HL-60/S4 treated with retinoic acid at 250 ng/mL for 4 days and 3 days (cell line): Measurements from ENCODE around the gene CLCNKA.
"Not testable (repeated sequence)": the region's sequence is repeated elsewhere in the genome, so short reads cannot be mapped to it uniquely, and the experiment has no call there.

ENCODE experiments used
- in situ Hi-C: fragments of 300-500 bp; cut with MboI; formaldehyde crosslinking; loops from 2 replicates; pipeline ENCODE4 v1.7.0; 2022; ENCODE audit warnings: low sequenced_read_pairs

CLCNKA gene

GRCh38 chr1:16039871-16040270 lies 18.0 kb downstream of the CLCNKA start:
- in situ Hi-C loops: not testable (repeated sequence)

- in situ Hi-C loops: no loop called here
Observed at GRCh38 chr1:16041200-16041599, 19.4 kb downstream of the CLCNKA start.

- in situ Hi-C loops: no loop called here
Observed at GRCh38 chr1:16042096-16042495, 20.3 kb downstream of the CLCNKA start.

- in situ Hi-C loops: not testable (repeated sequence)
Observed at GRCh38 chr1:16042654-16043053, 20.8 kb downstream of the CLCNKA start.

- in situ Hi-C loops: no loop called here
Observed at GRCh38 chr1:16043521-16043920, 21.7 kb downstream of the CLCNKA start, which contains the start of gene CLCNKB. TSS of gene CLCNKB (plus strand) at chr1:16043782. CDS start at chr1:16044493, 711 bp downstream.

GRCh38 chr1:16043950-16044349 lies 22.1 kb downstream of the CLCNKA start:
- in situ Hi-C loops: no loop called here

- in situ Hi-C loops: no loop called here
Observed at GRCh38 chr1:16046842-16047241, 25.0 kb downstream of the CLCNKA start.

GRCh38 chr1:16047791-16048475 lies 26.1 kb downstream of the CLCNKA start:
- in situ Hi-C loops: no loop called here

GRCh38 chr1:16048573-16049189 lies 26.8 kb downstream of the CLCNKA start:
- in situ Hi-C loops: no loop called here

- in situ Hi-C loops: no loop called here
Observed at GRCh38 chr1:16050328-16050727, 28.5 kb downstream of the CLCNKA start.

GRCh38 chr1:16051039-16051438 lies 29.2 kb downstream of the CLCNKA start:
- in situ Hi-C loops: no loop called here

- in situ Hi-C loops: not testable (repeated sequence)
Observed at GRCh38 chr1:16051949-16052348, 30.1 kb downstream of the CLCNKA start.

- in situ Hi-C loops: no loop called here
Observed at GRCh38 chr1:16053781-16054502, 32.1 kb downstream of the CLCNKA start.

GRCh38 chr1:16054598-16055540 lies 33.0 kb downstream of the CLCNKA start:
- in situ Hi-C loops: no loop called here

GRCh38 chr1:16055613-16056520 lies 34.0 kb downstream of the CLCNKA start:
- in situ Hi-C loops: no loop called here

- in situ Hi-C loops: not testable (repeated sequence)
Observed at GRCh38 chr1:16056521-16056912, 34.7 kb downstream of the CLCNKA start.

- in situ Hi-C loops: not testable (repeated sequence)
Observed at GRCh38 chr1:16057314-16057915, 35.6 kb downstream of the CLCNKA start.

- in situ Hi-C loops: not testable (repeated sequence)
Observed at GRCh38 chr1:16058394-16059120, 36.7 kb downstream of the CLCNKA start.

- in situ Hi-C loops: no loop called here
Observed at GRCh38 chr1:16061266-16061665, 39.4 kb downstream of the CLCNKA start.
